ENCODE data around the gene WSB1.

Gene WSB1

DNA sequence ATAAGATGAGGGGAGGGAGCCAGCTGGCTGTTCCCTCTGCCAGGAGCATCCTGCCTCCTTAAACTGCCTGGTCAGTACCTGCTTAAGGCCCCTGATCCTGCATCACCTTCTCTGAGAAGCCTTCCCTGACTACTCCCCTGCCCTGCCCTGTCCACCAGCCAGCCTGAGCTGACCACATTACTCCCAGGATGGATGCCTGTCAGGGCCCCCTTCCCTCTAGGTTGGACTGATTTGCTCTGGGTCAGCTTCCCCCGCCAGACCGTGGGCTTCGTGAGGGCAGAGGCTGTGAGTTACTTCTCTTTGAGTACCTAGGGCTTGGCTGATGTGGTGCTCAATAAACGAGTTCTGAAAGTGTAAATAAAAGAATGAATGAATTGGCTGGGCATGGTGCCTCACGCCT is 63.3 kb downstream of the WSB1 start:
- DNase-seq (ENCODE audit: low read depth): no peak

DNA sequence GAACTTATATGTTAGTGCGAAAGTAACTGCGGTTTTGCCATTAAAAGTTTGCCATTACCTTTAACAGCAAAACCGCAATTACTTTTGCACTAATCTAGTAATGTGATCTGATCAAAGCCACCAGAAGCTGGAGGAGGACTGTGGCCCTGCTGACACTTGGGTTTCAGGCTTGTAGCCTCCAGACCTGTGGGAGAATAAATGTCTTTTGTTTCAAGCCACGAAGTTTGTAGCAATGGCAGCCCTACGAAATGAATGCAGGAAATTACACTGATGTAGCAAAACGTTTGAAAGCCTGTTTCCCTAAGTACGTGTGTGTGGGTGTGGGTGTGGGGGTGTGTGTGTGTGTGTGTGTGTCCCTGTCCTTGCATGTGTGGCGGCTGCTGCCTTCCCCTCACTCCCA is 66.6 kb downstream of the WSB1 start:
- no peak for DNase-seq (ENCODE audit: low read depth)

DNA sequence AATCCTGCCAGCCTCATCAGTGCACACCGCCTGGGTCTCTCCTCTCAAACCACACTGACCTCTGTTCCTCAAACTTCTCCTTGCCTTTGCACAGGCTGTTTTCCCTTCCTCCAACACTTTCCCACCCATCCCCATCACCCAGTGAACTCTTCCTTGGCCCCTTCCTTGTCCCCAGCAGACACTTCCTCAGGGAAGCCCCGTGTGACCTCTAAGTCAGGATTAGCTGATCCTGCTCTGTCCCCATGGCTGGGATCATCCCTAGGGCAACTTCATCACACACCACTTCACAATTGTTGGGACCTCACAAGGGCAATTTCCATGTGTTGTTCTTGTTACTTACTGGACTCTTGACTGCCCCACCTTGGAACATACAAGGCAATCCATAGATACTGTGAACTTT is 67.8 kb downstream of the WSB1 start:
- no peak for DNase-seq (ENCODE audit: low read depth)

DNA sequence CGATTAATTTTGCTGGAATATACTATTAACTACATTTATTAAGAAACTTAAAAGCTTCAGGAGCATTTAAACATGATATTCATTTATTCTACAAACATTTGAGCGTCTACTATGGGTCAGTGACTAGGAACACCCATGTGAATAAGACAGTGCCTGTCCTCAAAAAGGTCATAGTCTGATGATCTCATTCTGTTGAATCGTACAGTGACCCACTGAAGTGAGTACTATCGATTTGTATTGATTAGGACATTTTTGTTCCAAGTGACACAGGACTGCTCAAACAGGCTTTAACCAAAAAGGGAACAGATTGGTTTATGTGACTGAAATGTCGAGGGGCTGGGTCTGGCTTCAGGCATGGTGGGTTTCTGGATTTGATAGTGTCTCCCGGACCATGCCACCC is 68.6 kb downstream of the WSB1 start:
- DNase-seq (ENCODE audit: low read depth): no peak

DNA sequence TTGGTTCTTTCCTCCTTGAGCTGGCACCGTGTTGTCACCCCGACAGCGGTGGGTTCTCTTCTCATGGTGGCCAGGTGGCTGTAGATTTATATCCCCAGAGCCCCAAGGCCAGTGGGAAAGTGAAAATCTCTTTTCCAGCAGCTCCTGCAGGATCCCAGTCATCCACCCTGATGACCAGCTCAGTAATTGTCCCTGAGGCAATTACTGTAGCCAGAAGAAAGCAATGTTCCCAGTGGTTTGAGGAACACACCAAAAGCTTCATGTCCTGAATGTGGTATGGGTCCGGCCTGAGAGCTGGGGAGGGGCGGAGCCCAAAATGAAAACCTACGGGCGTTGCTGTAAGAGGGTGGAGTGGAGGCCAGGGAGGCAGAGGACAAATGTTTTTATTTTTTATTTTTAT is 69.0 kb downstream of the WSB1 start:
- no peak for DNase-seq (ENCODE audit: low read depth)

DNA sequence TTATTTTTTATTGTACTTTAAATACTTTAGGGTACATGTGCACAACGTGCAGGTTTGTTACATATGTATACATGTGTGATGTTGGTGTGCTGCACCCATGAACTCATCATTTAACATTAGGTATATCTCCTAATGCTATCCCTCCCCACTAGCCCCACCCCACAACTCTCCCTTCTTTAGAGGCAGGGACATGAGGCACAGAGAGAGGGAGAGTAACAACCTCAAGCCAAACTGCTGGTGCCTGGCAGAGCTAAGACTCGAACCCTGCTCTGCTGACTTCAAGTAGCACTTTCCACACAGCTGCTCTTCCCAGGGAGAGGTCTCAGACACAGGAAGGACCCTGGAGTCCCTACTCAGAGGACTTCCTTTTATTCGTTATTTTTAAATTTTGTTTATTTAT is 69.4 kb downstream of the WSB1 start:
- no peak for DNase-seq (ENCODE audit: low read depth)

Measured in stimulated activated CD8-positive, alpha-beta memory T cell treated with anti-CD3 and anti-CD28 coated beads, Interleukin-15, amount 100 ng/mL, for 24 hours (primary cell).